BLaER1 treated with 17β-estradiol and CSF1 and Interleukin-3, amounts not matched to agents 10 nM and 100 nM (cell line): ENCODE data around the gene NOX4.
"Not testable (repeated sequence)": the region's sequence is repeated elsewhere in the genome, so short reads cannot be mapped to it uniquely, and the experiment has no call there.

Experiments
- H3K27ac ChIP-seq, 11 experiments: shearing (Covaris generic); formaldehyde crosslinking; 2 replicates each; pipeline ENCODE4 v1.8.1; 2022
- H3K27me3 ChIP-seq, 11 experiments: shearing (Covaris generic); formaldehyde crosslinking; 2 replicates each; pipeline ENCODE4 v1.8.1; 2022
- H3K36me3 ChIP-seq, 11 experiments: shearing (Covaris generic); formaldehyde crosslinking; 2 replicates each; pipeline ENCODE4 v1.8.1; 2022
- H3K4me1 ChIP-seq, 10 experiments: shearing (Covaris generic); formaldehyde crosslinking; 2 replicates each; pipeline ENCODE4 v1.8.1; 2022
- H3K4me2 ChIP-seq, 11 experiments: shearing (Covaris generic); formaldehyde crosslinking; 2 replicates each; pipeline ENCODE4 v1.8.1; 2022
- H3K4me3 ChIP-seq, 10 experiments: shearing (Covaris generic); formaldehyde crosslinking; 2 replicates each; pipeline ENCODE4 v1.8.1; 2022
- H3K9ac ChIP-seq, 11 experiments: shearing (Covaris generic); formaldehyde crosslinking; 2 replicates each; pipeline ENCODE4 v1.8.1; 2022
- H3K9me3 ChIP-seq, 11 experiments: shearing (Covaris generic); formaldehyde crosslinking; replicated peaks in 1 of 11; 2 replicates each; pipeline ENCODE4 v1.8.1; 2022
- H4K20me1 ChIP-seq, 11 experiments: shearing (Covaris generic); formaldehyde crosslinking; 2 replicates each; pipeline ENCODE4 v1.8.1; 2022
- Cebpa-rat ChIP-seq, 11 experiments: shearing (Covaris generic); IDR thresholded peaks; 2 replicates each; pipeline ENCODE4 v1.8.1; 2022

NOX4 gene

GRCh38 chr11:89405629-89406028 is 85.5 kb downstream of the NOX4 start:
- Histone ChIP-seq H3K4me1 (no peaks in the 10 kb centered on the region), H3K36me3 (no peaks in the 10 kb centered on the region), H3K4me3 (no peak overlapping the region), H4K20me1 (no peaks in the 10 kb centered on the region), H3K9ac (no peak overlapping the region), H3K27me3 (no peaks in the 10 kb centered on the region), H3K27ac (no peak overlapping the region), H3K9me3 (no peaks in the 10 kb centered on the region), H3K4me2 (no peak overlapping the region)
- no peak for TF ChIP-seq Cebpa-rat (IDR thresholded peaks at IDR 0.05)

- H4K20me1 ChIP-seq, H3K4me2 ChIP-seq, H3K36me3 ChIP-seq, H3K27me3 ChIP-seq, H3K4me3 ChIP-seq, H3K9ac ChIP-seq, H3K9me3 ChIP-seq, H3K27ac ChIP-seq: not testable (repeated sequence)
- H3K4me1 ChIP-seq: peaks cover 0 to 11% (median 0%) of the 10 kb centered on the region in 10 experiments; a peak in 5 of 20 replicates
These were observed 99.5 kb downstream of the NOX4 start for GRCh38 chr11:89391654-89392053.

GRCh38 chr11:89387501-89387900 is 103.7 kb downstream of the NOX4 start:
- not testable (repeated sequence) for H3K9ac ChIP-seq, H3K4me2 ChIP-seq, H3K4me3 ChIP-seq, H3K36me3 ChIP-seq, H3K27ac ChIP-seq, H3K27me3 ChIP-seq, H4K20me1 ChIP-seq
- Histone ChIP-seq H3K9me3 (peaks cover 11 to 21% (median 14%) of the 10 kb centered on the region in 11 experiments; a peak in 18 of 22 replicates), H3K4me1 (peaks cover 0 to 11% (median 0%) of the 10 kb centered on the region in 10 experiments; a peak in 5 of 20 replicates)

- not testable (repeated sequence) for H3K9ac ChIP-seq, H3K4me3 ChIP-seq, H3K27me3 ChIP-seq, H3K4me1 ChIP-seq, H3K36me3 ChIP-seq, H4K20me1 ChIP-seq, H3K4me2 ChIP-seq, H3K27ac ChIP-seq
- H3K9me3 ChIP-seq: peaks cover 11 to 21% (median 14%) of the 10 kb centered on the region in 11 experiments; a peak in 18 of 22 replicates
These were observed 108.2 kb downstream of the NOX4 start for GRCh38 chr11:89382986-89383385.

- Histone ChIP-seq H3K4me3 (no peak overlapping the region), H4K20me1 (no peaks in the 10 kb centered on the region), H3K9me3 (peaks cover 11 to 20% (median 14%) of the 10 kb centered on the region in 11 experiments; a peak in 18 of 22 replicates), H3K9ac (no peak overlapping the region), H3K27me3 (no peaks in the 10 kb centered on the region), H3K4me2 (no peak overlapping the region), H3K27ac (no peak overlapping the region; a peak in 1 of 22 replicates), H3K4me1 (no peaks in the 10 kb centered on the region), H3K36me3 (no peaks in the 10 kb centered on the region)
- no peak for TF ChIP-seq Cebpa-rat (IDR thresholded peaks at IDR 0.05)
These were observed 110.1 kb downstream of the NOX4 start for GRCh38 chr11:89381094-89381493.

- H3K4me1 ChIP-seq, H3K27me3 ChIP-seq, H3K4me3 ChIP-seq, H3K27ac ChIP-seq, H4K20me1 ChIP-seq, H3K36me3 ChIP-seq, H3K9ac ChIP-seq, H3K4me2 ChIP-seq: not testable (repeated sequence)
- H3K9me3 ChIP-seq: peaks cover 6 to 11% (median 9%) of the 10 kb centered on the region in 11 experiments; a peak in 17 of 22 replicates
These were observed 111.0 kb downstream of the NOX4 start for GRCh38 chr11:89379976-89380771.

GRCh38 chr11:89378986-89379385 is 112.2 kb downstream of the NOX4 start:
- H3K27ac ChIP-seq, H3K9me3 ChIP-seq, H3K27me3 ChIP-seq, H3K4me2 ChIP-seq, H3K4me1 ChIP-seq, H3K4me3 ChIP-seq, H3K36me3 ChIP-seq, H3K9ac ChIP-seq, H4K20me1 ChIP-seq: not testable (repeated sequence)

- not testable (repeated sequence) for H3K27me3 ChIP-seq, H4K20me1 ChIP-seq, H3K4me3 ChIP-seq, H3K27ac ChIP-seq, H3K4me1 ChIP-seq, H3K36me3 ChIP-seq, H3K9me3 ChIP-seq, H3K4me2 ChIP-seq, H3K9ac ChIP-seq
These were observed 121.8 kb downstream of the NOX4 start for GRCh38 chr11:89369356-89369755.

- H4K20me1 ChIP-seq, H3K36me3 ChIP-seq, H3K27ac ChIP-seq, H3K4me1 ChIP-seq, H3K4me2 ChIP-seq, H3K4me3 ChIP-seq, H3K9ac ChIP-seq, H3K9me3 ChIP-seq, H3K27me3 ChIP-seq: not testable (repeated sequence)
These were observed 126.3 kb downstream of the NOX4 start for GRCh38 chr11:89364856-89365255.

GRCh38 chr11:89361734-89362133 is 129.4 kb downstream of the NOX4 start:
- Histone ChIP-seq H3K9me3 (no peaks in the 10 kb centered on the region), H3K27me3 (no peaks in the 10 kb centered on the region), H4K20me1 (no peaks in the 10 kb centered on the region), H3K4me2 (no peak overlapping the region), H3K4me1 (no peaks in the 10 kb centered on the region), H3K36me3 (no peaks in the 10 kb centered on the region), H3K4me3 (no peak overlapping the region), H3K27ac (no peak overlapping the region), H3K9ac (no peak overlapping the region)
- TF ChIP-seq Cebpa-rat (IDR thresholded peaks at IDR 0.05): no peak

- not testable (repeated sequence) for H3K27me3 ChIP-seq, H3K27ac ChIP-seq, H3K4me1 ChIP-seq, H4K20me1 ChIP-seq, H3K4me3 ChIP-seq, H3K4me2 ChIP-seq, H3K36me3 ChIP-seq, H3K9ac ChIP-seq, H3K9me3 ChIP-seq
These were observed 132.0 kb downstream of the NOX4 start for GRCh38 chr11:89359208-89359607.
